ACC112 (cell line): ENCODE results near the gene DDX28.
A peak's percentile ranks its signal among the peaks of the same experiment; 100 is the strongest.
"Not testable (repeated sequence)": the region's sequence is repeated elsewhere in the genome, so short reads cannot be mapped to it uniquely, and the experiment has no call there.

Source experiments
- H2AFZ ChIP-seq: fragments of 200-600 bp; sonication (generic); one replicate; pipeline ENCODE4 v1.6.0; 2017; ENCODE audit warnings: antibody characterized with exemption, low read length; ENCODE audit not compliant: unreplicated experiment
- H3K27ac ChIP-seq: fragments of 200-600 bp; sonication (generic); 2 replicates; pipeline ENCODE4 v1.5.1; 2014; ENCODE audit warnings: low read depth, mild to moderate bottlenecking, antibody characterized with exemption, low read length, moderate library complexity
- H3K27me3 ChIP-seq: fragments of 200-600 bp; sonication (generic); 2 replicates; pipeline ENCODE4 v1.6.1; 2014; ENCODE audit warnings: mild to moderate bottlenecking, antibody characterized with exemption, low read length, moderate library complexity, mixed read lengths; ENCODE audit not compliant: insufficient read depth
- H3K36me3 ChIP-seq: fragments of 200-600 bp; sonication (generic); 2 replicates; pipeline ENCODE4 v1.6.1; 2016; ENCODE audit warnings: mild to moderate bottlenecking, antibody characterized with exemption, low read length, moderate library complexity, mixed read lengths; ENCODE audit not compliant: insufficient read depth
- H3K4me1 ChIP-seq: fragments of 200-600 bp; sonication (generic); one replicate; pipeline ENCODE4 v1.6.1; 2016; ENCODE audit warnings: low read length, mixed read lengths; ENCODE audit not compliant: insufficient read depth, unreplicated experiment, control insufficient read depth
- H3K4me3 ChIP-seq: fragments of 200-600 bp; sonication (generic); 2 replicates; pipeline ENCODE4 v1.5.1; 2014; ENCODE audit warnings: mild to moderate bottlenecking, low read depth, low read length
- H3K79me2 ChIP-seq: fragments of 200-600 bp; sonication (generic); one replicate; pipeline ENCODE4 v1.6.0; 2016; ENCODE audit warnings: low read length; ENCODE audit not compliant: control insufficient read depth, unreplicated experiment, insufficient read depth

The DDX28 gene

GRCh38 chr16:68037841-68038597 lies 15.0 kb upstream of the DDX28 start:
- Histone ChIP-seq H3K27me3 (no peaks in the 10 kb centered on the region), H3K36me3 (0 out of 2 replicates have a peak, but pooled peaks cover 3% of the 10 kb centered on the region), H2AFZ (no peak overlapping the region), H3K4me3 (no peak overlapping the region), H3K27ac (no peak overlapping the region), H3K79me2 (no peaks in the 10 kb centered on the region), H3K4me1 (no peaks in the 10 kb centered on the region)

- H3K4me3 ChIP-seq: no peak overlapping the region
- H3K27ac ChIP-seq: no peak overlapping the region
- 0 out of 2 replicates have a peak, but pooled peaks cover 3% of the 10 kb centered on the region for H3K36me3 ChIP-seq
- no peaks in the 10 kb centered on the region for H3K79me2 ChIP-seq
- H2AFZ ChIP-seq: no peak overlapping the region
- H3K27me3 ChIP-seq: no peaks in the 10 kb centered on the region
- peaks cover 22% of the 10 kb centered on the region for H3K4me1 ChIP-seq
Measured at GRCh38 chr16:68035227-68035626, 12.2 kb upstream of the DDX28 start.

GRCh38 chr16:68033101-68033500 lies 10.1 kb upstream of the DDX28 start:
- Histone ChIP-seq H3K27me3 (no peaks in the 10 kb centered on the region), H3K79me2 (no peaks in the 10 kb centered on the region), H3K4me1 (peaks cover 28% of the 10 kb centered on the region), H3K27ac (no peak overlapping the region), H2AFZ (no peak overlapping the region), H3K4me3 (no peak overlapping the region), H3K36me3 (0 out of 2 replicates have a peak, but pooled peaks cover 3% of the 10 kb centered on the region)

- no peaks in the 10 kb centered on the region for H3K79me2 ChIP-seq
- no peaks in the 10 kb centered on the region for H3K27me3 ChIP-seq
- H3K36me3 ChIP-seq: 0 out of 2 replicates have a peak, but pooled peaks cover 3% of the 10 kb centered on the region
- peak overlapping the region; percentile 63 for H3K27ac ChIP-seq
- H2AFZ ChIP-seq: no peak overlapping the region
- peaks cover 28% of the 10 kb centered on the region for H3K4me1 ChIP-seq
- no peak overlapping the region for H3K4me3 ChIP-seq
Measured at GRCh38 chr16:68031951-68032350, 8.9 kb upstream of the DDX28 start.

GRCh38 chr16:68030108-68030507 lies 7.1 kb upstream of the DDX28 start:
- not testable (repeated sequence) for H3K4me3 ChIP-seq, H3K27me3 ChIP-seq, H3K36me3 ChIP-seq, H3K79me2 ChIP-seq, H2AFZ ChIP-seq
- Histone ChIP-seq H3K27ac (peak overlapping the region; percentile 63), H3K4me1 (peaks cover 28% of the 10 kb centered on the region)

GRCh38 chr16:68028996-68029395 lies 6.0 kb upstream of the DDX28 start:
- H3K79me2 ChIP-seq: peaks cover 6% of the 10 kb centered on the region
- H2AFZ ChIP-seq: no peak overlapping the region
- 0 out of 2 replicates have a peak, but pooled peaks cover 3% of the 10 kb centered on the region for H3K36me3 ChIP-seq
- H3K4me3 ChIP-seq: no peak overlapping the region
- peaks cover 33% of the 10 kb centered on the region for H3K4me1 ChIP-seq
- H3K27ac ChIP-seq: no peak overlapping the region
- no peaks in the 10 kb centered on the region for H3K27me3 ChIP-seq

- H3K27me3 ChIP-seq: no peaks in the 10 kb centered on the region
- H3K79me2 ChIP-seq: peaks cover 36% of the 10 kb centered on the region
- H2AFZ ChIP-seq: peak overlapping the region; percentile 65
- H3K4me1 ChIP-seq: peaks cover 18% of the 10 kb centered on the region
- peaks cover 5% of the 10 kb centered on the region; the same call in 1 of the 2 replicates for H3K36me3 ChIP-seq
- peak overlapping the region; percentile 75; the same call in 1 of the 2 replicates for H3K27ac ChIP-seq
- peak overlapping the region; percentile 88 for H3K4me3 ChIP-seq
Measured at GRCh38 chr16:68022278-68022727, 729 bp downstream of the DDX28 start.

- Histone ChIP-seq H3K36me3 (peaks cover 5% of the 10 kb centered on the region; the same call in 1 of the 2 replicates), H3K27ac (no peak overlapping the region), H3K4me1 (peaks cover 18% of the 10 kb centered on the region), H3K4me3 (peak overlapping the region; percentile 88), H2AFZ (no peak overlapping the region), H3K27me3 (no peaks in the 10 kb centered on the region), H3K79me2 (peaks cover 36% of the 10 kb centered on the region)
Measured at GRCh38 chr16:68021490-68021889, 1.5 kb downstream of the DDX28 start.

GRCh38 chr16:68019167-68019680 lies 3.8 kb downstream of the DDX28 start:
- Histone ChIP-seq H3K79me2 (peaks cover 32% of the 10 kb centered on the region), H3K4me1 (peaks cover 15% of the 10 kb centered on the region), H3K4me3 (no peak overlapping the region), H3K36me3 (peaks cover 5% of the 10 kb centered on the region; the same call in 1 of the 2 replicates), H3K27me3 (no peaks in the 10 kb centered on the region), H2AFZ (no peak overlapping the region), H3K27ac (no peak overlapping the region)

- no peak within 1 kb of the TSS for H3K27ac ChIP-seq
- no peaks in the 10 kb centered on the region for H3K4me1 ChIP-seq
- no peaks in the 10 kb centered on the region for H3K27me3 ChIP-seq
- H3K4me3 ChIP-seq: no peak within 1 kb of the TSS
- H3K36me3 ChIP-seq: no peaks in the 10 kb centered on the region
- H3K79me2 ChIP-seq: no peaks in the 10 kb centered on the region
- no peak within 1 kb of the TSS for H2AFZ ChIP-seq
Measured at GRCh38 chr16:68015681-68016080, 7.4 kb downstream of the DDX28 start, which contains the start of gene DPEP2NB. DPEP2NB (minus strand) TSS chr16:68015911; CDS start chr16:68015770, 141 bp downstream.

GRCh38 chr16:68013440-68013839 lies 9.6 kb downstream of the DDX28 start:
- no peak overlapping the region for H2AFZ ChIP-seq
- H3K36me3 ChIP-seq: no peaks in the 10 kb centered on the region
- no peaks in the 10 kb centered on the region for H3K79me2 ChIP-seq
- H3K27me3 ChIP-seq: no peaks in the 10 kb centered on the region
- H3K27ac ChIP-seq: no peak overlapping the region
- H3K4me1 ChIP-seq: no peaks in the 10 kb centered on the region
- H3K4me3 ChIP-seq: no peak overlapping the region
